Type B pancreatic cell (in vitro differentiated cells): ENCODE measurements around the gene SP110. TPM values are rescaled to one million over a fixed set of nuclear protein-coding genes. Genes with fewer than 3 reads are reported as not detected.

ENCODE experiments used
- DNase-seq: peaks from one replicate; pipeline ENCODE4 v3.0.0; 2021; ENCODE audit warnings: mixed read lengths; ENCODE audit not compliant: unreplicated experiment; ENCODE audit errors: extremely low spot score
- H3K27ac Mint-ChIP-seq: 2 replicates; pipeline ENCODE4 v1.8.0; 2021; ENCODE audit warnings: mild to moderate bottlenecking, mixed read lengths
- H3K27me3 Mint-ChIP-seq: 2 replicates; pipeline ENCODE4 v1.8.0; 2021; ENCODE audit warnings: mixed read lengths
- H3K36me3 Mint-ChIP-seq: 2 replicates; pipeline ENCODE4 v1.8.0; 2021; ENCODE audit warnings: mixed read lengths
- H3K4me1 Mint-ChIP-seq: one replicate; pipeline ENCODE4 v1.8.0; 2021; ENCODE audit warnings: mixed read lengths; ENCODE audit not compliant: unreplicated experiment
- H3K4me3 Mint-ChIP-seq: 2 replicates; pipeline ENCODE4 v1.8.0; 2021; ENCODE audit warnings: mild to moderate bottlenecking, mixed read lengths
- H3K9me3 Mint-ChIP-seq: 2 replicates; pipeline ENCODE4 v1.8.0; 2021; ENCODE audit warnings: mixed read lengths
- CTCF ChIP-seq: fragments of 200-600 bp; sonication (generic); conservative IDR thresholded peaks from 2 replicates; pipeline ENCODE4 v1.5.0; 2021; ENCODE audit warnings: antibody characterized with exemption, mild to moderate bottlenecking
- total RNA-seq: library from RNA; stranded (reverse); gene quantifications from 2 replicates; pipeline ENCODE4 v1.2.1, GENCODE V29; 2021; ENCODE audit warnings: low replicate concordance

SP110 gene
- total RNA-seq, 1 donor from 2014 or later: 8.6 TPM

- Mint-ChIP-seq H3K4me3 (no peak overlapping the region), H3K9me3 (peaks cover 4% of the 10 kb centered on the region), H3K27ac (no peak overlapping the region), H3K4me1 (peaks cover 11% of the 10 kb centered on the region), H3K27me3 (no peaks in the 10 kb centered on the region), H3K36me3 (no peaks in the 10 kb centered on the region)
- no peak for TF ChIP-seq CTCF
- DNase-seq: no peak
Measured at GRCh38 chr2:230152334-230152733, 67.5 kb downstream of the SP110 start.

GRCh38 chr2:230144355-230144754, 75.4 kb downstream of the SP110 start:
- no peak for TF ChIP-seq CTCF
- no peaks in the 10 kb centered on the region for H3K9me3 Mint-ChIP-seq
- H3K36me3 Mint-ChIP-seq: no peaks in the 10 kb centered on the region
- H3K27ac Mint-ChIP-seq: no peak overlapping the region
- H3K4me3 Mint-ChIP-seq: no peak overlapping the region
- no peaks in the 10 kb centered on the region for H3K27me3 Mint-ChIP-seq
- no peaks in the 10 kb centered on the region for H3K4me1 Mint-ChIP-seq
- no peak for DNase-seq

- no peaks in the 10 kb centered on the region for H3K9me3 Mint-ChIP-seq
- no peaks in the 10 kb centered on the region for H3K27me3 Mint-ChIP-seq
- no peaks in the 10 kb centered on the region for H3K36me3 Mint-ChIP-seq
- TF ChIP-seq CTCF: no peak
- H3K27ac Mint-ChIP-seq: no peak overlapping the region
- peak; percentile 10 for DNase-seq
- no peaks in the 10 kb centered on the region for H3K4me1 Mint-ChIP-seq
- no peak overlapping the region for H3K4me3 Mint-ChIP-seq
Measured at GRCh38 chr2:230140667-230141066, 79.1 kb downstream of the SP110 start.

GRCh38 chr2:230137902-230138539, 81.8 kb downstream of the SP110 start:
- no peaks in the 10 kb centered on the region for H3K9me3 Mint-ChIP-seq

GRCh38 chr2:230135130-230135525, 84.7 kb downstream of the SP110 start:
- Mint-ChIP-seq H3K27me3 (no peaks in the 10 kb centered on the region), H3K4me1 (no peaks in the 10 kb centered on the region), H3K9me3 (no peaks in the 10 kb centered on the region), H3K4me3 (no peak overlapping the region), H3K27ac (no peak overlapping the region), H3K36me3 (no peaks in the 10 kb centered on the region)
- no peak for TF ChIP-seq CTCF
- no peak for DNase-seq

More at GRCh38 chr2:230137902-230138539, 81.8 kb downstream of the SP110 start:
- no peaks in the 10 kb centered on the region for H3K27me3 Mint-ChIP-seq
- no peak overlapping the region for H3K27ac Mint-ChIP-seq
- DNase-seq: no peak
- H3K36me3 Mint-ChIP-seq: no peaks in the 10 kb centered on the region
- H3K4me1 Mint-ChIP-seq: no peaks in the 10 kb centered on the region
- no peak for TF ChIP-seq CTCF
- H3K4me3 Mint-ChIP-seq: no peak overlapping the region
